ENCODE results near the gene CLCF1. TPM values are rescaled to one million over a fixed set of nuclear protein-coding genes. Genes with fewer than 3 reads are reported as not detected.

The CLCF1 gene
- polyA plus RNA-seq, 1 of the 3 experiments (the other 2 are of a cell fraction) = 27.0 TPM

DNA sequence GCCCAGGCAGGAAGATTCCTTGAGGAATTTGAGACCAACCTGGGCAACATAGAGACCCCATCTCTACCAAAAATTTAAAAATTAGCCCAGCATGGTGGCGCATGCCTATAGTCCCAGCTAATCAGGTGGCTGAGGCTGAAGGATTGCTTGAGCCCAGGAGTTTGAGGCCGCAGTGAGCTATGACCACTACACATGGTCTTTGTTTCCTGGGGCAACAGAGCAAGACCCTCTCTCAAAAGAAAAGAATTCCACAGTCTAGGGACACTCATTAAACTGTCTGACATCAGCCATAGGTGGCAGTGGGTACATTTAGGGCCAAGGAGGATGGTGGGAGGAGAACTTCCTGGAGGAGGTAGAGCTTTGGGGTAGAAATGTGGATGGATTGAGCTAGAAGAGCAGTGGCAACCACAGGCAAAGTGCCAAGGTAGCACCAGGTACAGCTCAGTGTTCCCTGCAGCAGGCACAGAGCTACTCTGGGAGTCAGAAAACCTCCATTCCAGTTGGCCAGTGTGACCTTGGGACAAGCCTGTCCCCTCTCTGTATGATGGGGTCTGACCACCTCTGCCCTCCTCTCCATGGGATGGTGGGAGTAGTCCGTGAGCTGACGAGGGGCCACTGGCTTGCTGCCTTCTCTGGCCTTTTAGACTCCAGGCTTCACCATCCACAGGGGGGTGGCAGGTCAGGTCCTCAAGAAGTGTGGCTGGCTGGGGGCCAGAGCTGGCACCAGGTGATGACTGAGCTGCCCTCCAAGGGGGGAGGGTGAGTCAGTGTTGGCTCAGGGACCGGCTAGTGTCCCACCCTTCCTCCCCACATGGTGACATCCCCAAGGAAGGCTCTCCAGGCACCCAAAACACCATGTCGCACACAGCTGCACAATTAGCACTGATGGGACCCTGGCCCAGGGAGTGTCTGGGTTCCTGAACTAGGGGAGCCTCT is 3.7 kb upstream of the CLCF1 start:
- Histone ChIP-seq H3K4me3 (ENCODE audit: low read depth in 2 of 2, low read length in 1 of 2) (no peak overlapping the region), H3K36me3 (replicated peaks in 1 of 2; ENCODE audit: control insufficient read depth in 1 of 2, insufficient read depth in 2 of 2, low read length in 1 of 2) (no peaks in the 10 kb centered on the region), H3K9me3 (no peaks in the 10 kb centered on the region), H3F3A (replicated peaks; ENCODE audit: insufficient read depth) (peaks cover 30% of the 10 kb centered on the region), H3K27me3 (ENCODE audit: insufficient read depth) (no peaks in the 10 kb centered on the region), H3K9ac (no peak overlapping the region), H3K27ac (ENCODE audit: low read depth in 2 of 2, low read length in 1 of 2) (no peak overlapping the region), H3K9me2 (no peaks in the 10 kb centered on the region), H3K4me1 (ENCODE audit: control insufficient read depth in 1 of 2, insufficient read depth in 2 of 2, low read depth in 1 of 2, low read length in 1 of 2) (peaks cover 27 to 38% of the 10 kb centered on the region in 2 experiments; a peak in 3 of 4 replicates), H2AFZ (ENCODE audit: low read depth) (no peak overlapping the region), H3K4me2 (peak overlapping the region; percentile 33; the same call in 1 of the 2 replicates), H4K20me1 (ENCODE audit: insufficient read depth) (no peaks in the 10 kb centered on the region), H3K79me2 (ENCODE audit: insufficient read depth) (peaks cover 12% of the 10 kb centered on the region)
- ChIA-PET CTCF (interaction anchor here (0.7 to 19.7 kb wide), 12 partner anchors 12 to 115 kb away, joined by 3 to 955 read pairs (median 5); partner anchors contain the start of genes POLD4, PPP1CA, RAD9A and TMEM134), POLR2A (interaction anchor here (0.9 kb wide), 1 partner anchor 15 kb away, joined by 3 read pairs; the partner anchor contains the start of gene RAD9A)
- no peak for DNase-seq
- TF ChIP-seq TAF1 (IDR thresholded peaks at IDR 0.05; ENCODE audit: borderline replicate concordance, low read depth, low read length) (no peak), RXRA (IDR thresholded peaks at IDR 0.05; ENCODE audit: borderline replicate concordance, low read depth) (no peak), NFIC (IDR thresholded peaks at IDR 0.05; ENCODE audit: borderline replicate concordance) (peak; percentile 16; the same call in 1 of the 2 replicates)
- WGBS (ENCODE audit: low lambda C conversion rate) = 84% methylated on average over 4 of the region's 6 CpGs

DNA sequence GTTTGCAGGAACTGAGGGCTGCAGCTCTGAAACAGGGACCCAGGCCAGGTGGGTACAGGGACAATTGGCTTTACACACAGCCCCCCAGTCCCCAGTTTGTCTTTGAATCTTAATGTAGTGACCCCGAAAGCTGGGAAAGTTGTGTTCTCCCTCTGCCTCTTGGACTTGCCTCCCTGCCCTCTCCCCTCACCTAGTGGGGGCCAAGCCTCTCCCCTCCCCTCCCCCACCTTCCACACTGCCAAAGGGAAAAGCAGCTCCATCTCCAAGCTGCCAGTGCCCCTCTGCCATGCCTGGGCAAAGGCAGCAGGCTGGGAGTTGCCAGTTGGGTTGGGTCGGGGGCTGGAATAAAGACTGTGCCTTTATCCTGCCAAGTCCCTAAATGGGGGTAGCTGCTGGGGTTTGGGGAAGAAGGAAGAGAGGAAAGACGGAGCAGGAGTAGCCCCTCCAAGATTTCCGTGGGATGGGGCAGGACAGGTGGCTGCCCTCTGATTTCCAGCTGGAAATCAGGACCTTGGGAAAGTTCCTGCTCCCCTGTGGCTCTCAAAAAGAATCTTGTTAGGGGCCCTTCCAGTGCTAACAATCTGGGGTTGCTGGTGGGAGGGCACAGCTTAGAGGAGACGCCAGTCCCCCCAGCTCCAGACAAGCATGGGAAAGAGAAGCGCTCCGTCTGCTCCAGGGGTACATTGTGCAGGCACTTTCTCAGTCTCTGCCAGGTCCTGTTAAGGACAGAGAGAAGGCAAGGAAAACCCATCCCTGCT is 2.8 kb upstream of the CLCF1 start:
- Histone ChIP-seq H3K4me3 (ENCODE audit: low read depth in 2 of 2, low read length in 1 of 2) (no peak overlapping the region), H3F3A (replicated peaks; ENCODE audit: insufficient read depth) (peaks cover 30% of the 10 kb centered on the region), H3K4me2 (peak overlapping the region; percentile 73; the same call in 1 of the 2 replicates), H3K27ac (ENCODE audit: low read depth in 2 of 2, low read length in 1 of 2) (peak overlapping the region in 1 of 2 experiments; percentile 96; a peak in 2 of 4 replicates), H3K36me3 (replicated peaks in 1 of 2; ENCODE audit: control insufficient read depth in 1 of 2, insufficient read depth in 2 of 2, low read length in 1 of 2) (no peaks in the 10 kb centered on the region), H4K20me1 (ENCODE audit: insufficient read depth) (peaks cover 6% of the 10 kb centered on the region), H3K27me3 (ENCODE audit: insufficient read depth) (no peaks in the 10 kb centered on the region), H3K4me1 (ENCODE audit: control insufficient read depth in 1 of 2, insufficient read depth in 2 of 2, low read depth in 1 of 2, low read length in 1 of 2) (peaks cover 36 to 46% of the 10 kb centered on the region in 2 experiments; a peak in 3 of 4 replicates), H3K9ac (peak overlapping the region; percentile 52; the same call in 1 of the 2 replicates), H3K9me2 (no peaks in the 10 kb centered on the region), H3K79me2 (ENCODE audit: insufficient read depth) (peaks cover 20% of the 10 kb centered on the region), H2AFZ (ENCODE audit: low read depth) (no peak overlapping the region), H3K9me3 (no peaks in the 10 kb centered on the region)
- TF ChIP-seq MXI1 (IDR thresholded peaks at IDR 0.05; ENCODE audit: low read depth, low read length) (no peak), RAD21 (IDR thresholded peaks at IDR 0.05; ENCODE audit: low read length) (no peak), EZH2phosphoT487 (IDR thresholded peaks at IDR 0.05; ENCODE audit: borderline replicate concordance, low read depth) (no peak), FOXJ3 (CRISPR knock-in tag; IDR thresholded peaks at IDR 0.05) (no peak), RXRA (IDR thresholded peaks at IDR 0.05; ENCODE audit: borderline replicate concordance, low read depth) (no peak), NRF1 (IDR thresholded peaks at IDR 0.05; ENCODE audit: low read depth, low read length) (no peak), CHD2 (IDR thresholded peaks at IDR 0.05; ENCODE audit: low read length, partially characterized antibody) (no peak), GATA2 (CRISPR knock-in tag; IDR thresholded peaks at IDR 0.05) (no peak), POLR2AphosphoS5 (IDR thresholded peaks at IDR 0.05; ENCODE audit: low read depth, low read length) (no peak)
- TF ChIP-seq, protein P1, sequence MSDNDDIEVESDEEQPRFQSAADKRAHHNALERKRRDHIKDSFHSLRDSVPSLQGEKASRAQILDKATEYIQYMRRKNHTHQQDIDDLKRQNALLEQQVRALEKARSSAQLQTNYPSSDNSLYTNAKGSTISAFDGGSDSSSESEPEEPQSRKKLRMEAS (IDR thresholded peaks at IDR 0.05; ENCODE audit: low read depth) = no peak
- TF ChIP-seq, protein P2, sequence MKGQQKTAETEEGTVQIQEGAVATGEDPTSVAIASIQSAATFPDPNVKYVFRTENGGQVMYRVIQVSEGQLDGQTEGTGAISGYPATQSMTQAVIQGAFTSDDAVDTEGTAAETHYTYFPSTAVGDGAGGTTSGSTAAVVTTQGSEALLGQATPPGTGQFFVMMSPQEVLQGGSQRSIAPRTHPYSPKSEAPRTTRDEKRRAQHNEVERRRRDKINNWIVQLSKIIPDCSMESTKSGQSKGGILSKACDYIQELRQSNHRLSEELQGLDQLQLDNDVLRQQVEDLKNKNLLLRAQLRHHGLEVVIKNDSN (IDR thresholded peaks at IDR 0.05; ENCODE audit: borderline replicate concordance, low read depth) = no peak
- TF ChIP-seq, protein P3, sequence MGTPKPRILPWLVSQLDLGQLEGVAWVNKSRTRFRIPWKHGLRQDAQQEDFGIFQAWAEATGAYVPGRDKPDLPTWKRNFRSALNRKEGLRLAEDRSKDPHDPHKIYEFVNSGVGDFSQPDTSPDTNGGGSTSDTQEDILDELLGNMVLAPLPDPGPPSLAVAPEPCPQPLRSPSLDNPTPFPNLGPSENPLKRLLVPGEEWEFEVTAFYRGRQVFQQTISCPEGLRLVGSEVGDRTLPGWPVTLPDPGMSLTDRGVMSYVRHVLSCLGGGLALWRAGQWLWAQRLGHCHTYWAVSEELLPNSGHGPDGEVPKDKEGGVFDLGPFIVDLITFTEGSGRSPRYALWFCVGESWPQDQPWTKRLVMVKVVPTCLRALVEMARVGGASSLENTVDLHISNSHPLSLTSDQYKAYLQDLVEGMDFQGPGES (IDR thresholded peaks at IDR 0.05; ENCODE audit: low read depth, low read length) = no peak
- TF ChIP-seq, protein P4, sequence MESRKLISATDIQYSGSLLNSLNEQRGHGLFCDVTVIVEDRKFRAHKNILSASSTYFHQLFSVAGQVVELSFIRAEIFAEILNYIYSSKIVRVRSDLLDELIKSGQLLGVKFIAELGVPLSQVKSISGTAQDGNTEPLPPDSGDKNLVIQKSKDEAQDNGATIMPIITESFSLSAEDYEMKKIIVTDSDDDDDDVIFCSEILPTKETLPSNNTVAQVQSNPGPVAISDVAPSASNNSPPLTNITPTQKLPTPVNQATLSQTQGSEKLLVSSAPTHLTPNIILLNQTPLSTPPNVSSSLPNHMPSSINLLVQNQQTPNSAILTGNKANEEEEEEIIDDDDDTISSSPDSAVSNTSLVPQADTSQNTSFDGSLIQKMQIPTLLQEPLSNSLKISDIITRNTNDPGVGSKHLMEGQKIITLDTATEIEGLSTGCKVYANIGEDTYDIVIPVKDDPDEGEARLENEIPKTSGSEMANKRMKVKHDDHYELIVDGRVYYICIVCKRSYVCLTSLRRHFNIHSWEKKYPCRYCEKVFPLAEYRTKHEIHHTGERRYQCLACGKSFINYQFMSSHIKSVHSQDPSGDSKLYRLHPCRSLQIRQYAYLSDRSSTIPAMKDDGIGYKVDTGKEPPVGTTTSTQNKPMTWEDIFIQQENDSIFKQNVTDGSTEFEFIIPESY (IDR thresholded peaks at IDR 0.05; ENCODE audit: borderline replicate concordance, low read depth) = no peak
- WGBS (ENCODE audit: low lambda C conversion rate) = 64% methylated on average over 7 of the region's 7 CpGs
- ChIA-PET CTCF (interaction anchor here (0.9 to 19.7 kb wide), 8 partner anchors 13 to 114 kb away, joined by 3 to 955 read pairs (median 10); partner anchors contain the start of genes POLD4, PPP1CA and TMEM134), POLR2A (interaction anchor here (0.9 kb wide), 1 partner anchor 16 kb away, joined by 3 read pairs; the partner anchor contains the start of gene RAD9A)
- DNase-seq = no peak
